K562 (cell line): Measurements from ENCODE around the gene ZFP36. TPM values are rescaled to one million over a fixed set of nuclear protein-coding genes. Genes with fewer than 3 reads are reported as not detected.

Experiments used
- BRD9 ChIP-seq: fragments of 450-650 bp; IDR thresholded peaks from 2 replicates; pipeline ENCODE4 v1.6.1; 2018; ENCODE audit warnings: low read depth; ENCODE audit not compliant: partially characterized antibody
- ELF1 ChIP-seq: fragments of 200-800 bp; sonication (Bioruptor generic); IDR thresholded peaks from 2 replicates; pipeline ENCODE4 v1.6.1; 2016; ENCODE audit warnings: missing genetic modification characterization, missing compliant biosample characterization
- FOXK1 ChIP-seq: sonication (generic); formaldehyde crosslinking; IDR thresholded peaks from 2 replicates; pipeline ENCODE4 v1.8.0; 2022; ENCODE audit warnings: missing genetic modification reagents, mild to moderate bottlenecking, borderline replicate concordance
- HMG20B ChIP-seq: fragments of 250-450 bp; sonication (Bioruptor Pico); IDR thresholded peaks from 2 replicates; pipeline ENCODE4 v1.5.0; 2021; ENCODE audit warnings: mild to moderate bottlenecking
- HNRNPLL ChIP-seq: fragments of 200-400 bp; formaldehyde crosslinking; IDR thresholded peaks from 2 replicates; pipeline ENCODE4 v1.6.1; 2017; ENCODE audit warnings: low read length, low read depth, mild to moderate bottlenecking; ENCODE audit not compliant: poor library complexity, severe bottlenecking
- JUND ChIP-seq, 2 experiments: IDR thresholded peaks; 2 replicates in 1 of 2; 3 replicates in 1 of 2; pipeline ENCODE4 v1.6.1; 2011; ENCODE audit warnings: borderline replicate concordance in 2 of 2, low read depth in 2 of 2, low read length in 2 of 2, improper control_type of control experiment in 1 of 2, missing biosample characterization in 1 of 2, missing genetic modification characterization in 1 of 2, missing genetic modification reagents in 1 of 2
- MEIS2 ChIP-seq: fragments of 450-650 bp; IDR thresholded peaks from 2 replicates; pipeline ENCODE4 v1.6.1; 2014; ENCODE audit warnings: mild to moderate bottlenecking; ENCODE audit not compliant: partially characterized antibody
- RFX5 ChIP-seq: IDR thresholded peaks from 2 replicates; pipeline ENCODE4 v1.6.1; 2011; ENCODE audit warnings: low read depth, mild to moderate bottlenecking, improper control_type of control experiment, low read length
- RNF2 ChIP-seq: sonication (generic); IDR thresholded peaks from 2 replicates; pipeline ENCODE4 v1.6.1; 2016
- SP1 ChIP-seq: sonication (generic); formaldehyde crosslinking; IDR thresholded peaks from 2 replicates; pipeline ENCODE4 v1.8.1; 2022; ENCODE audit warnings: mild to moderate bottlenecking, missing genetic modification reagents
- TCF15 ChIP-seq: fragments of 250-450 bp; sonication (Bioruptor Pico); IDR thresholded peaks from 2 replicates; pipeline ENCODE4 v1.8.0; 2022; ENCODE audit warnings: moderate library complexity, mild to moderate bottlenecking, inconsistent platforms
- polyA plus RNA-seq, 8 experiments: library from polyadenylated mRNA; depleted of rRNA in 4 of 8; stranded (reverse) in 5 of 8; unstranded in 3 of 8; fragments of >200 nt; fragmentation: Nextera tagmentation in 2 of 8; fragmentation: Illumina TruSeq in 1 of 8; extraction: Ambion mirVana in 2 of 8; extraction: Trizol in 1 of 8; gene quantifications; 2 replicates each; pipeline versions ENCODE4 v1.2.1 to v1.2.3, GENCODE V29; 2011 to 2014; ENCODE audit warnings: inconsistent platforms in 1 of 8, missing spikeins in 1 of 8
- total RNA-seq, 7 experiments: library from RNA; depleted of rRNA in 6 of 7; stranded (reverse); fragments of >200 nt in 6 of 7; fragmentation: Illumina TruSeq in 2 of 7; extraction: Trizol in 2 of 7; gene quantifications; 2 replicates each; pipeline versions ENCODE4 v1.2.1 to v1.2.3, GENCODE V29; 2011 to 2021; ENCODE audit warnings: low replicate concordance in 1 of 7
- TF ChIP-seq, protein P1 (sequence below): fragments of 450-650 bp; IDR thresholded peaks from 2 replicates; pipeline ENCODE4 v1.7.1; 2018; ENCODE audit warnings: mild to moderate bottlenecking, low read depth; ENCODE audit not compliant: partially characterized antibody

Gene ZFP36
- total and polyA plus RNA-seq, 9 of the 15 experiments (the other 6 are each of a cell fraction or from before 2014, with no cell fraction given) = 1.0 to 20.1 (median 3.5) TPM

DNA sequence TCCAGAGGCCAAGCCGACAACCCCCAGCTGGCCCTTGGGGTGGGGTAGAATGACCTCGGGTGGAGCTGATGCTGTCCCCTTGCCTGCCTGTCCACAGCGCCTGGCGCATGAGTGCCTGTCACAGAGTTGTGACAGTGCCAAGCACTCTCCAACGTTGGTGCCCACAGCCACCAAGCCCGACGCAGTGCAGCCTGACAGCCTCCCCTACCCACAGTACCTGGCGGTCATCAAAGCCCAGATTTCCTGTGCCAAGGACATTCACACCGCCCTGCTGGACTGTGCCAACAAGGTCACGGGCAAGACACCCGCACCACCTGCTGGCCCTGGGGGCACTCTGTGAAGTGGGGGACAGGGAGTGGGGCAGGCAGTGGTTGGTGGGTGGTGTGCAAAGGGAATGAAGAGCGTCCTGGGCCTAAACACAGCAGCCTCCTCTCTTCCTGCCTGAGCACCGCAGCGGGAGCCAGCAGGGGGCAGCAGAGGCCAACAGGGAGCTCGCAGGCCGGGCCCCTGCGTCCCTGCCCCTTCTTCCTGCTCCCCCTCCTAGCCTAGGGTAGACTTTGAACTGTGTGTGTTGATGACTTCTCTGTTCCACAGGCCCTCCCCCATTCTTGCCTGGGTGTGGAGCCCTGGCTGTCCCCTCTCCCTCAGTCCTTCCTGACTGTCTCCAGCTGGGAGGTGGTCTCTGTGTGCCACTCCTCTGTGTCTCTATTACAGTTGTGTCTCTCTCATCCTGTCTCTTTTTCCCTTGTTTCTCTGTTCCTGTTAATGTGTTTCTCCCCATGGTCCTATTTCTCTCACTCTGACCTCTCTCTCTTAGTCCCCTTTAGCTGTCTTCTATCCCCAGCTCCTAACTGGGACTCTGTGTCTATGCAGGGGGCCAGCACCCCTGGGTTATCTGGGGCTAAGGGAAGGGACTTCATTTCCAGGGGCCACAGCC, 9.0 kb upstream of the ZFP36 start (continued):
- TF ChIP-seq BRD9 (peak; percentile 92), RFX5 (no peak), MEIS2 (no peak), HMG20B (CRISPR knock-in tag) (no peak), HNRNPLL (no peak), FOXK1 (CRISPR knock-in tag) (no peak), SP1 (peak; percentile 81), RNF2 (no peak), TCF15 (CRISPR knock-in tag) (no peak), ELF1 (tag) (peak; percentile 73), JUND (IDR thresholded peaks at IDR 0.05; ENCODE audit: borderline replicate concordance, low read depth, low read length) (peak; percentile 53), JUND (tag; IDR thresholded peaks at IDR 0.05; ENCODE audit: borderline replicate concordance, low read depth, low read length) (peak; percentile 49; the same call in 1 of the 3 replicates)
- TF ChIP-seq, protein P1, sequence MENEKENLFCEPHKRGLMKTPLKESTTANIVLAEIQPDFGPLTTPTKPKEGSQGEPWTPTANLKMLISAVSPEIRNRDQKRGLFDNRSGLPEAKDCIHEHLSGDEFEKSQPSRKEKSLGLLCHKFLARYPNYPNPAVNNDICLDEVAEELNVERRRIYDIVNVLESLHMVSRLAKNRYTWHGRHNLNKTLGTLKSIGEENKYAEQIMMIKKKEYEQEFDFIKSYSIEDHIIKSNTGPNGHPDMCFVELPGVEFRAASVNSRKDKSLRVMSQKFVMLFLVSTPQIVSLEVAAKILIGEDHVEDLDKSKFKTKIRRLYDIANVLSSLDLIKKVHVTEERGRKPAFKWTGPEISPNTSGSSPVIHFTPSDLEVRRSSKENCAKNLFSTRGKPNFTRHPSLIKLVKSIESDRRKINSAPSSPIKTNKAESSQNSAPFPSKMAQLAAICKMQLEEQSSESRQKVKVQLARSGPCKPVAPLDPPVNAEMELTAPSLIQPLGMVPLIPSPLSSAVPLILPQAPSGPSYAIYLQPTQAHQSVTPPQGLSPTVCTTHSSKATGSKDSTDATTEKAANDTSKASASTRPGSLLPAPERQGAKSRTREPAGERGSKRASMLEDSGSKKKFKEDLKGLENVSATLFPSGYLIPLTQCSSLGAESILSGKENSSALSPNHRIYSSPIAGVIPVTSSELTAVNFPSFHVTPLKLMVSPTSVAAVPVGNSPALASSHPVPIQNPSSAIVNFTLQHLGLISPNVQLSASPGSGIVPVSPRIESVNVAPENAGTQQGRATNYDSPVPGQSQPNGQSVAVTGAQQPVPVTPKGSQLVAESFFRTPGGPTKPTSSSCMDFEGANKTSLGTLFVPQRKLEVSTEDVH = peak; percentile 43
- TF ChIP-seq, all 486 proteins: peak for 72
